ENCODE measurements around the gene FLOT1. TPM values are rescaled to one million over a fixed set of nuclear protein-coding genes. Genes with fewer than 3 reads are reported as not detected.
"Not testable (repeated sequence)": the region's sequence is repeated elsewhere in the genome, so short reads cannot be mapped to it uniquely, and the experiment has no call there.

The FLOT1 gene
- total RNA-seq, 1 donor from 2014 or later: 151 TPM

- intact Hi-C loops (cut with DNase I): no loop called here
- no peak for TF ChIP-seq CTCF (IDR thresholded peaks at IDR 0.05)
These were observed 14.4 kb downstream of the FLOT1 start for GRCh38 chr6:30727920-30728553.

GRCh38 chr6:30726506-30727413 is 15.7 kb downstream of the FLOT1 start:
- peak overlapping the region; percentile 2 for H3K27ac ChIP-seq
- intact Hi-C loops (cut with DNase I): no loop called here

More at GRCh38 chr6:30727920-30728553, 14.4 kb downstream of the FLOT1 start:
- H3K27ac ChIP-seq: peak overlapping the region; percentile 2
- no peaks in the 10 kb centered on the region for H3K27me3 ChIP-seq (ENCODE audit: low read depth)
- no peak for ATAC-seq
- DNase-seq: no peak
- no peaks in the 10 kb centered on the region for H3K9me3 ChIP-seq
- H3K4me3 ChIP-seq: no peak overlapping the region
- H3K4me1 ChIP-seq: peaks cover 18% of the 10 kb centered on the region
- peaks cover 100% of the 10 kb centered on the region for H3K36me3 ChIP-seq

DNA sequence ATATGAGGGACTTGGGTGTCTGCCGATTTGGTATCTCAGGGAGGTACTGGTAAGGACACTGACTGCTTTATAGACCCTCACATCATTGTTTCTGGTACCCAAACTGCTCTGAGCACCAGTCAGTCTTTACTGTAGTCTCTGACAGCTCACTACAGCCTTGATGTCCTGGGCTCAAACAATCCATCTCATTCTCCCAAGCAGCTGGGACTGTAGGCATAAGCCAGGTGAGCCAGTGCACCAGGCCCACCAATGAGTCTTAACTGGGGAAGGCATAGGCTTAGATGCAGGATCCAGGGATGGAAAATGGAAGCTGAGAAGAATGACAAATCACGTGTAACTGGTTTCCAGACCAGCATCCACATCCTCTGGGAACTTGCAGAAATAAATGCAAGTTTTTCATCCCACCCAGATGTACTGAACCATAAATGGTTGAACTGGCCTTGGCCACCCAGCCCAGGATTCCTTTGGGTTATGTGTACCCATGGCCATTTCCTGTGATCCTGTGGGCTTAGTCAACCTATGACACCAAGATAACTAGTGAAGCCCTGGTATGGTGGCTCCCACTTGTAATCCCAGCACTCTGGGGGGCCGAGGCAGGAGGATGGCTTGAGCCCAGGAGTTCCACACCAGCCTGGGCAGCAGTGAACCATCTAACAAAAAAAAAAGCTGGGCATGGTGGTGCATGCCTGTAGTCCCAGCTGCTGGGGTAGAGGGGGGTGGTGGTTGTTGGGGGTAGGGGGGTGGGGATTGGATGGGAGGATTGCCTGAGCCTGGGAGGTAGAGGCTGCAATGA is 16.6 kb downstream of the FLOT1 start:
- Histone ChIP-seq H3K27ac (no peak overlapping the region), H3K9me3 (no peaks in the 10 kb centered on the region), H3K4me3 (no peak overlapping the region), H3K4me1 (peaks cover 29% of the 10 kb centered on the region), H3K27me3 (ENCODE audit: low read depth) (no peaks in the 10 kb centered on the region), H3K36me3 (peaks cover 92% of the 10 kb centered on the region)
- ATAC-seq (no peak), DNase-seq (no peak)
- intact Hi-C loops (cut with DNase I): no loop called here
- TF ChIP-seq CTCF (IDR thresholded peaks at IDR 0.05): no peak

More at GRCh38 chr6:30726506-30727413, 15.7 kb downstream of the FLOT1 start:
- no peak for TF ChIP-seq CTCF (IDR thresholded peaks at IDR 0.05)
- ATAC-seq (no peak), DNase-seq (no peak)
- peaks cover 31% of the 10 kb centered on the region for H3K4me1 ChIP-seq
- H3K9me3 ChIP-seq: no peaks in the 10 kb centered on the region
- H3K36me3 ChIP-seq: peaks cover 100% of the 10 kb centered on the region
- H3K4me3 ChIP-seq: no peak overlapping the region
- H3K27me3 ChIP-seq (ENCODE audit: low read depth): no peaks in the 10 kb centered on the region

- peaks cover 24% of the 10 kb centered on the region for H3K4me1 ChIP-seq
These were observed 17.4 kb downstream of the FLOT1 start for GRCh38 chr6:30724906-30725667.

DNA sequence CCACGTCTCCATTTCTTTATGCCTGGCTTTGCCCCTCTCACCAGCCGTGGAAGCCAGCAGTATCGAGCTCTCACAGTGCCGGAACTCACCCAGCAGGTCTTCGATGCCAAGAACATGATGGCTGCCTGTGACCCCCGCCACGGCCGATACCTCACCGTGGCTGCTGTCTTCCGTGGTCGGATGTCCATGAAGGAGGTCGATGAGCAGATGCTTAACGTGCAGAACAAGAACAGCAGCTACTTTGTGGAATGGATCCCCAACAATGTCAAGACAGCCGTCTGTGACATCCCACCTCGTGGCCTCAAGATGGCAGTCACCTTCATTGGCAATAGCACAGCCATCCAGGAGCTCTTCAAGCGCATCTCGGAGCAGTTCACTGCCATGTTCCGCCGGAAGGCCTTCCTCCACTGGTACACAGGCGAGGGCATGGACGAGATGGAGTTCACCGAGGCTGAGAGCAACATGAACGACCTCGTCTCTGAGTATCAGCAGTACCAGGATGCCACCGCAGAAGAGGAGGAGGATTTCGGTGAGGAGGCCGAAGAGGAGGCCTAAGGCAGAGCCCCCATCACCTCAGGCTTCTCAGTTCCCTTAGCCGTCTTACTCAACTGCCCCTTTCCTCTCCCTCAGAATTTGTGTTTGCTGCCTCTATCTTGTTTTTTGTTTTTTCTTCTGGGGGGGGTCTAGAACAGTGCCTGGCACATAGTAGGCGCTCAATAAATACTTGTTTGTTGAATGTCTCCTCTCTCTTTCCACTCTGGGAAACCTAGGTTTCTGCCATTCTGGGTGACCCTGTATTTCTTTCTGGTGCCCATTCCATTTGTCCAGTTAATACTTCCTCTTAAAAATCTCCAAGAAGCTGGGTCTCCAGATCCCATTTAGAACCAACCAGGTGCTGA is 18.4 kb downstream of the FLOT1 start:
- not testable (repeated sequence) for H3K27me3 ChIP-seq (ENCODE audit: low read depth); H3K27ac ChIP-seq; H3K4me3 ChIP-seq; H3K9me3 ChIP-seq; ATAC-seq
- intact Hi-C loops (cut with DNase I): loop anchor here (5.0 kb wide), 1 partner anchor 47 kb away; no protein-coding TSS in a partner anchor
- peak; percentile 38 for DNase-seq
- peaks cover 73% of the 10 kb centered on the region for H3K36me3 ChIP-seq
- H3K4me1 ChIP-seq: peaks cover 31% of the 10 kb centered on the region

More at GRCh38 chr6:30724906-30725667, 17.4 kb downstream of the FLOT1 start:
- Histone ChIP-seq H3K36me3 (peaks cover 83% of the 10 kb centered on the region), H3K27ac (no peak overlapping the region), H3K4me3 (no peak overlapping the region), H3K27me3 (ENCODE audit: low read depth) (no peaks in the 10 kb centered on the region), H3K9me3 (no peaks in the 10 kb centered on the region)
- no peak for TF ChIP-seq CTCF (IDR thresholded peaks at IDR 0.05)
- ATAC-seq: no peak
- no peak for DNase-seq
- intact Hi-C loops (cut with DNase I): loop anchor here (5.0 kb wide), 1 partner anchor 48 kb away; no protein-coding TSS in a partner anchor

- ATAC-seq; H3K4me3 ChIP-seq; H3K9me3 ChIP-seq; H3K27ac ChIP-seq; H3K27me3 ChIP-seq (ENCODE audit: low read depth): not testable (repeated sequence)
- Histone ChIP-seq H3K4me1 (peaks cover 38% of the 10 kb centered on the region), H3K36me3 (peaks cover 65% of the 10 kb centered on the region)
- peak; percentile 40 for DNase-seq
- intact Hi-C loops (cut with DNase I): loop anchor here (5.0 kb wide), 1 partner anchor 46 kb away; no protein-coding TSS in a partner anchor
These were observed 19.2 kb downstream of the FLOT1 start for GRCh38 chr6:30723159-30723842.
